Neural cell (in vitro differentiated cells): ENCODE results near the gene RRP7A. TPM values are rescaled to one million over a fixed set of nuclear protein-coding genes. Genes with fewer than 3 reads are reported as not detected.
"Not testable (repeated sequence)": the region's sequence is repeated elsewhere in the genome, so short reads cannot be mapped to it uniquely, and the experiment has no call there.

Experiments
- H2AFZ ChIP-seq: fragments of 200-600, 300-800 bp; sonication (generic), shearing (Covaris generic); 2 replicates; pipeline ENCODE4 v1.6.0; 2014; ENCODE audit warnings: low read depth, mild to moderate bottlenecking, antibody characterized with exemption, low read length, moderate library complexity
- H3F3A ChIP-seq: fragments of 200-600 bp; shearing (Covaris generic); 2 replicates; pipeline ENCODE4 v1.6.1; 2016; ENCODE audit warnings: mild to moderate bottlenecking, moderate library complexity, mixed read lengths, antibody characterized with exemption, low read length; ENCODE audit not compliant: insufficient read depth, poor library complexity, severe bottlenecking
- H3K27ac ChIP-seq: fragments of 200-600, 300-800 bp; sonication (generic), shearing (Covaris generic); 2 replicates; pipeline ENCODE4 v1.5.1; 2014; ENCODE audit warnings: mild to moderate bottlenecking, low read length, moderate library complexity
- H3K27me3 ChIP-seq: fragments of 300-800, 200-600 bp; sonication (generic), shearing (Covaris generic); 2 replicates; pipeline ENCODE4 v1.6.0; 2014; ENCODE audit warnings: mild to moderate bottlenecking, low read depth, low read length, moderate library complexity; ENCODE audit not compliant: insufficient read depth
- H3K36me3 ChIP-seq: fragments of 300-800, 200-600 bp; sonication (generic), shearing (Covaris generic); 2 replicates; pipeline ENCODE4 v1.5.1; 2014; ENCODE audit warnings: mild to moderate bottlenecking, antibody characterized with exemption, low read length, moderate library complexity; ENCODE audit not compliant: insufficient read depth
- H3K4me2 ChIP-seq: fragments of 300-800, 200-600 bp; sonication (generic), shearing (Covaris generic); 2 replicates; pipeline ENCODE4 v1.6.0; 2014; ENCODE audit warnings: mild to moderate bottlenecking, low read length
- H3K4me3 ChIP-seq: fragments of 300-800, 200-600 bp; sonication (generic), shearing (Covaris generic); 2 replicates; pipeline ENCODE4 v1.5.1; 2014; ENCODE audit warnings: mild to moderate bottlenecking, low read length, moderate library complexity
- H3K79me2 ChIP-seq: fragments of 200-600 bp; shearing (Covaris generic); replicated peaks from 2 replicates; pipeline ENCODE4 v1.6.0; 2014; ENCODE audit warnings: mild to moderate bottlenecking, low read length, moderate library complexity; ENCODE audit not compliant: insufficient read depth
- H3K9ac ChIP-seq: fragments of 300-800, 200-600 bp; sonication (generic), shearing (Covaris generic); 2 replicates; pipeline ENCODE4 v1.6.1; 2016; ENCODE audit warnings: mild to moderate bottlenecking, low read length, mixed read lengths
- H3K9me2 ChIP-seq: fragments of 200-600 bp; shearing (Covaris generic); 2 replicates; pipeline ENCODE4 v1.6.1; 2016; ENCODE audit warnings: mild to moderate bottlenecking, low read length, mixed read lengths; ENCODE audit not compliant: insufficient read depth
- H3K9me3 ChIP-seq: fragments of 200-600, 300-800 bp; sonication (generic), shearing (Covaris generic); 2 replicates; pipeline ENCODE4 v1.6.1; 2016; ENCODE audit warnings: mild to moderate bottlenecking, mixed run types, low read length, moderate library complexity, mixed read lengths
- H4K20me1 ChIP-seq: fragments of 200-600 bp; shearing (Covaris generic); 2 replicates; pipeline ENCODE4 v1.6.1; 2016; ENCODE audit warnings: mild to moderate bottlenecking, mixed run types; ENCODE audit not compliant: insufficient read depth
- CTCF ChIP-seq: fragments of 450-650 bp; IDR thresholded peaks from 2 replicates; pipeline ENCODE4 v1.5.1; 2014; ENCODE audit warnings: antibody characterized with exemption, mild to moderate bottlenecking, moderate library complexity; ENCODE audit not compliant: poor library complexity, severe bottlenecking
- EP300 ChIP-seq: fragments of 450-650 bp; conservative IDR thresholded peaks from 2 replicates; pipeline ENCODE4 v1.6.1; 2014; ENCODE audit warnings: antibody characterized with exemption, mild to moderate bottlenecking, moderate library complexity; ENCODE audit not compliant: poor library complexity, severe bottlenecking
- EZH2 ChIP-seq: fragments of 200-600, 300-800 bp; shearing (Covaris generic), sonication (generic); IDR thresholded peaks from 2 replicates; pipeline ENCODE4 v1.6.1; 2014; ENCODE audit warnings: antibody characterized with exemption, low read length, borderline replicate concordance, mild to moderate bottlenecking; ENCODE audit not compliant: insufficient read depth, poor library complexity, severe bottlenecking
- MXI1 ChIP-seq: fragments of 450-650 bp; conservative IDR thresholded peaks from 2 replicates; pipeline ENCODE4 v1.6.1; 2014; ENCODE audit warnings: antibody characterized with exemption, mild to moderate bottlenecking; ENCODE audit not compliant: poor library complexity, severe bottlenecking
- POLR2AphosphoS5 ChIP-seq: IDR thresholded peaks from 2 replicates; pipeline ENCODE4 v1.6.1; 2012
- RAD21 ChIP-seq: fragments of 450-650 bp; conservative IDR thresholded peaks from 2 replicates; pipeline ENCODE4 v1.6.1; 2014; ENCODE audit warnings: antibody characterized with exemption, mild to moderate bottlenecking, moderate library complexity
- REST ChIP-seq: IDR thresholded peaks from 2 replicates; pipeline ENCODE4 v1.6.1; 2012; ENCODE audit warnings: borderline replicate concordance
- SMC3 ChIP-seq: fragments of 450-650 bp; conservative IDR thresholded peaks from 2 replicates; pipeline ENCODE4 v1.6.1; 2014; ENCODE audit warnings: antibody characterized with exemption, mild to moderate bottlenecking, moderate library complexity; ENCODE audit not compliant: poor library complexity
- TAF1 ChIP-seq: IDR thresholded peaks from 2 replicates; pipeline ENCODE4 v1.6.1; 2012; ENCODE audit warnings: low read depth
- polyA plus RNA-seq: library from polyadenylated mRNA; depleted of rRNA; stranded (reverse); fragments of >200 nt; gene quantifications from 2 replicates; pipeline ENCODE4 v1.2.3, GENCODE V29; 2014

RRP7A gene
- polyA plus RNA-seq, 1 donor from 2014 or later: 27.8 TPM

- H4K20me1 ChIP-seq: no peaks in the 10 kb centered on the region
- H2AFZ ChIP-seq: no peak overlapping the region
- no peaks in the 10 kb centered on the region for H3F3A ChIP-seq
- no peaks in the 10 kb centered on the region for H3K9me3 ChIP-seq
- no peak overlapping the region for H3K9ac ChIP-seq
- no peaks in the 10 kb centered on the region for H3K36me3 ChIP-seq
- H3K27ac ChIP-seq: no peak overlapping the region
- TF ChIP-seq EP300: no peak
- no peak for TF ChIP-seq TAF1
- no peak for TF ChIP-seq CTCF
- TF ChIP-seq MXI1: no peak
- no peak for TF ChIP-seq REST
- no peak for TF ChIP-seq RAD21
- no peak for TF ChIP-seq EZH2
- TF ChIP-seq SMC3: no peak
- TF ChIP-seq POLR2AphosphoS5: no peak
- no peaks in the 10 kb centered on the region for H3K9me2 ChIP-seq
- no peaks in the 10 kb centered on the region for H3K27me3 ChIP-seq
- H3K4me3 ChIP-seq: no peak overlapping the region
- H3K4me2 ChIP-seq: no peak overlapping the region
- no peaks in the 10 kb centered on the region for H3K79me2 ChIP-seq
Measured at GRCh38 chr22:42533638-42533977, 14.0 kb upstream of the RRP7A start.

DNA sequence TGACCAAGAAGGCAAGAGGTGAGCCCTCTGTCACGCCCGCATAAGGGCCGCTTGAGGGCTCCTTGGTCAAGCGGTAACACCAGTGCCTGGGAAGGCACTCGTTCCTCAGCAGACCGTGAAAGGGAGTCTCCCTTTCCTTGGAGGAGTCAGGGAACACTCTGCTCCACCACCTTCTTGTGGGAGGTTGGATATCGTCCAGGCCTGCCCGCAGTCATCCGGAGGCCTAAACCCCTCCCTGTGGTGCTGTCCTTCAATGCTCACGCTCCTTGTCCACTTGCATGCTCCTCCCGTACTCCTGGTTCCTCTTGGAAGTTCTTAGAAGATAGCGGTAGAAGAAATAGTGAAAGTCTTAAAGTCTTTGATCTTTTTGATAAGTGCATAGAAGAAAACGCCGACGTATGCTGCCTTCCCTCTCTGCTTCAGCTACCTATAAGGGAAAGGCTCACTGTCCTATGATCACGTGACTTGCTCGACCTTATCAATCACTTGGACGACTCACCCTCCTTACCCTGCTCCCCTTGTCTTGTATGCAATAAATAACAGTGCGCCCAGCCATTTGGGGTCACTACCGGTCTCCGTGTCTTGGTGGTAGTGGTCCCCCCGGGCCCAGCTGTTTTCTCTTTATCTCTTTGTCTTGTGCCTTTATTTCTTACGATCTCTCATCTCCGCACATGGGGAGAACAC lies 11.9 kb upstream of the RRP7A start:
- H3K27ac ChIP-seq, H3K36me3 ChIP-seq, H3K27me3 ChIP-seq, H3K79me2 ChIP-seq, H3F3A ChIP-seq, H3K4me3 ChIP-seq, H4K20me1 ChIP-seq, H3K9me3 ChIP-seq, H3K4me2 ChIP-seq, H2AFZ ChIP-seq, H3K9me2 ChIP-seq, H3K9ac ChIP-seq: not testable (repeated sequence)

GRCh38 chr22:42529435-42529834 lies 9.8 kb upstream of the RRP7A start:
- H3K27ac ChIP-seq, H3K4me2 ChIP-seq, H3K36me3 ChIP-seq, H3F3A ChIP-seq, H3K27me3 ChIP-seq, H4K20me1 ChIP-seq, H3K9ac ChIP-seq, H2AFZ ChIP-seq, H3K9me2 ChIP-seq, H3K79me2 ChIP-seq, H3K4me3 ChIP-seq, H3K9me3 ChIP-seq: not testable (repeated sequence)
